ENCODE measurements around the gene MVB12B.

MVB12B gene

GRCh38 chr9:126331964-126332748, 5.5 kb downstream of the MVB12B start:
- no peak for FAIRE-seq

GRCh38 chr9:126334721-126335621, 8.3 kb downstream of the MVB12B start:
- no peak for FAIRE-seq

GRCh38 chr9:126335837-126336735, 9.5 kb downstream of the MVB12B start:
- no peak for FAIRE-seq

- no peak for FAIRE-seq
Observed at GRCh38 chr9:126336736-126337325, 10.2 kb downstream of the MVB12B start.

GRCh38 chr9:126337729-126338372, 11.2 kb downstream of the MVB12B start:
- FAIRE-seq: no peak

GRCh38 chr9:126338945-126339344, 12.3 kb downstream of the MVB12B start:
- no peak for FAIRE-seq

GRCh38 chr9:126341426-126341825, 14.8 kb downstream of the MVB12B start:
- FAIRE-seq: no peak

- FAIRE-seq: no peak
Observed at GRCh38 chr9:126341902-126342301, 15.3 kb downstream of the MVB12B start.

- FAIRE-seq: no peak
Observed at GRCh38 chr9:126342621-126343031, 16.0 kb downstream of the MVB12B start.

- FAIRE-seq: no peak
Observed at GRCh38 chr9:126343271-126343700, 16.7 kb downstream of the MVB12B start.

GRCh38 chr9:126346031-126346430, 19.4 kb downstream of the MVB12B start:
- no peak for FAIRE-seq

- FAIRE-seq: no peak
Observed at GRCh38 chr9:126347093-126347492, 20.5 kb downstream of the MVB12B start.

GRCh38 chr9:126347911-126348760, 21.5 kb downstream of the MVB12B start:
- no peak for FAIRE-seq

- FAIRE-seq: peak; percentile 80
Observed at GRCh38 chr9:126348911-126349550, 22.4 kb downstream of the MVB12B start.

- FAIRE-seq: no peak
Observed at GRCh38 chr9:126354887-126355770, 28.5 kb downstream of the MVB12B start.

- no peak for FAIRE-seq
Observed at GRCh38 chr9:126357074-126357473, 30.4 kb downstream of the MVB12B start.

- no peak for FAIRE-seq
Observed at GRCh38 chr9:126360073-126360472, 33.4 kb downstream of the MVB12B start.

GRCh38 chr9:126361810-126362238, 35.2 kb downstream of the MVB12B start:
- FAIRE-seq: no peak

GRCh38 chr9:126363250-126363649, 36.6 kb downstream of the MVB12B start:
- FAIRE-seq: no peak

Data from colon (tissue), 2 donors.